HG02885 (cell line): Measurements from ENCODE around the gene YJU2.
"Not testable (repeated sequence)": the region's sequence is repeated elsewhere in the genome, so short reads cannot be mapped to it uniquely, and the experiment has no call there.

Source experiments
- ATAC-seq: cut with Tn5 transposase; IDR thresholded peaks from one replicate; pipeline ENCODE4 v1.9.1; 2021; ENCODE audit warnings: mild to moderate bottlenecking; ENCODE audit not compliant: unreplicated experiment, poor library complexity

Gene YJU2

GRCh38 chr19:4227771-4228170 is 19.1 kb upstream of the YJU2 start:
- ATAC-seq, result no peak

GRCh38 chr19:4228765-4229178 is 18.1 kb upstream of the YJU2 start:
- no peak for ATAC-seq

GRCh38 chr19:4229179-4229931 is 17.5 kb upstream of the YJU2 start, which contains the start of gene EBI3:
Gene EBI3, plus strand, starts transcription at chr19:4229523. Its CDS starts 28 bp downstream, at chr19:4229551.
- ATAC-seq, result peak; percentile 59

GRCh38 chr19:4230237-4230636 is 16.6 kb upstream of the YJU2 start:
- not testable (repeated sequence) for ATAC-seq

GRCh38 chr19:4231521-4231920 is 15.4 kb upstream of the YJU2 start:
- ATAC-seq, result not testable (repeated sequence)

GRCh38 chr19:4232139-4232538 is 14.7 kb upstream of the YJU2 start:
- ATAC-seq, result not testable (repeated sequence)

GRCh38 chr19:4232614-4233281 is 14.1 kb upstream of the YJU2 start:
- ATAC-seq, result no peak

GRCh38 chr19:4233282-4233853 is 13.5 kb upstream of the YJU2 start:
- ATAC-seq, result no peak

GRCh38 chr19:4234142-4234861 is 12.6 kb upstream of the YJU2 start:
- no peak for ATAC-seq

- ATAC-seq, result no peak
Observed at GRCh38 chr19:4234862-4235201, 12.0 kb upstream of the YJU2 start.

GRCh38 chr19:4237510-4237909 is 9.4 kb upstream of the YJU2 start:
- ATAC-seq, result not testable (repeated sequence)

- no peak for ATAC-seq
Observed at GRCh38 chr19:4238831-4239230, 8.0 kb upstream of the YJU2 start.

- ATAC-seq, result no peak
Observed at GRCh38 chr19:4241824-4242430, 5.0 kb upstream of the YJU2 start.

- not testable (repeated sequence) for ATAC-seq
Observed at GRCh38 chr19:4245938-4246337, 942 bp upstream of the YJU2 start.

- no peak for ATAC-seq
Observed at GRCh38 chr19:4256563-4256962, 9.7 kb downstream of the YJU2 start.

GRCh38 chr19:4257025-4257424 is 10.1 kb downstream of the YJU2 start:
- no peak for ATAC-seq

- ATAC-seq, result no peak
Observed at GRCh38 chr19:4258181-4258580, 11.3 kb downstream of the YJU2 start.

- no peak for ATAC-seq
Observed at GRCh38 chr19:4260613-4261191, 13.8 kb downstream of the YJU2 start.

GRCh38 chr19:4264812-4265211 is 17.9 kb downstream of the YJU2 start:
- ATAC-seq, result no peak
